Upper lobe of right lung (tissue), 1 donor: ENCODE data around the gene RBM39. TPM values are rescaled to one million over a fixed set of nuclear protein-coding genes. Genes with fewer than 3 reads are reported as not detected.
"Not testable (repeated sequence)": the region's sequence is repeated elsewhere in the genome, so short reads cannot be mapped to it uniquely, and the experiment has no call there.

ENCODE experiments used
- ATAC-seq: fragments of 200-7000 bp; cut with Tn5 transposase; one replicate; pipeline ENCODE4 v1.9.1; 2020; ENCODE audit warnings: mild to moderate bottlenecking, moderate library complexity
- DNase-seq: peaks from one replicate; pipeline ENCODE4 v3.0.0-alpha.2; 2020
- H3K27ac ChIP-seq: fragments of 200-600 bp; one replicate; pipeline ENCODE4 v1.8.0; 2022
- H3K27me3 ChIP-seq: fragments of 200-600 bp; one replicate; pipeline ENCODE4 v1.8.0; 2022; ENCODE audit warnings: mild to moderate bottlenecking
- H3K36me3 ChIP-seq: fragments of 200-600 bp; one replicate; pipeline ENCODE4 v1.8.0; 2022
- H3K4me1 ChIP-seq: fragments of 200-600 bp; one replicate; pipeline ENCODE4 v1.8.0; 2022
- H3K4me3 ChIP-seq: fragments of 200-600 bp; one replicate; pipeline ENCODE4 v1.8.0; 2022; ENCODE audit warnings: mild to moderate bottlenecking
- H3K9me3 ChIP-seq: fragments of 200-600 bp; one replicate; pipeline ENCODE4 v1.8.0; 2022
- CTCF ChIP-seq: fragments of 200-600 bp; IDR thresholded peaks from one replicate; pipeline ENCODE4 v1.8.0; 2022; ENCODE audit warnings: antibody characterized with exemption
- intact Hi-C: fragments of 100-400 bp; cut with DNase I; formaldehyde crosslinking; loops from one replicate; pipeline ENCODE4 v1.11.0; 2022
- total RNA-seq: library from RNA; stranded (reverse); fragmentation: NEBNext Ultra II Directional; extraction: Animal tissue kit (Norgen Biotek cat#: 25700); gene quantifications from one replicate; pipeline ENCODE4 v1.2.1, GENCODE V29; 2021
- donor health status: DM: no; HTN: yes; CAD: no; lungs with severe emphysema.

RBM39 gene
- total RNA-seq, 1 donor from 2014 or later: 298 TPM

- peaks cover 51% of the 10 kb centered on the region for H3K36me3 ChIP-seq
- ATAC-seq: not testable (repeated sequence)
- peak; percentile 19 for TF ChIP-seq CTCF
Observed at GRCh38 chr20:35686872-35687271, 55.2 kb downstream of the RBM39 start.

GRCh38 chr20:35685368-35685767 is 56.7 kb downstream of the RBM39 start:
- ATAC-seq, H3K4me3 ChIP-seq: not testable (repeated sequence)
- peaks cover 44% of the 10 kb centered on the region for H3K36me3 ChIP-seq

More at GRCh38 chr20:35686872-35687271, 55.2 kb downstream of the RBM39 start:
- H3K9me3 ChIP-seq, H3K27ac ChIP-seq, intact Hi-C loops, H3K4me1 ChIP-seq, H3K4me3 ChIP-seq, H3K27me3 ChIP-seq: not testable (repeated sequence)
- peak; percentile 33 for DNase-seq

GRCh38 chr20:35681960-35682359 is 60.1 kb downstream of the RBM39 start:
- Histone ChIP-seq H3K36me3 (peaks cover 30% of the 10 kb centered on the region), H3K27ac (no peak overlapping the region), H3K27me3 (no peaks in the 10 kb centered on the region), H3K9me3 (no peaks in the 10 kb centered on the region), H3K4me3 (no peak overlapping the region), H3K4me1 (no peaks in the 10 kb centered on the region)
- no peak for ATAC-seq
- intact Hi-C loops: no loop called here
- DNase-seq: no peak
- no peak for TF ChIP-seq CTCF

More at GRCh38 chr20:35685368-35685767, 56.7 kb downstream of the RBM39 start:
- H3K27ac ChIP-seq, H3K27me3 ChIP-seq, H3K4me1 ChIP-seq, H3K9me3 ChIP-seq, intact Hi-C loops: not testable (repeated sequence)
- DNase-seq: peak; percentile 28

GRCh38 chr20:35680452-35681183 is 61.4 kb downstream of the RBM39 start:
- no peak for TF ChIP-seq CTCF
- H3K27me3 ChIP-seq: no peaks in the 10 kb centered on the region
- H3K4me3 ChIP-seq: no peak overlapping the region
- peaks cover 27% of the 10 kb centered on the region for H3K36me3 ChIP-seq
- H3K9me3 ChIP-seq: no peaks in the 10 kb centered on the region
- no peak for DNase-seq
- no peaks in the 10 kb centered on the region for H3K4me1 ChIP-seq
- ATAC-seq: peak; percentile 70
- no peak overlapping the region for H3K27ac ChIP-seq
- intact Hi-C loops: no loop called here

- ATAC-seq (no peak), DNase-seq (no peak)
- no peaks in the 10 kb centered on the region for H3K27me3 ChIP-seq
- H3K9me3 ChIP-seq: no peaks in the 10 kb centered on the region
- intact Hi-C loops: no loop called here
- TF ChIP-seq CTCF: no peak
- H3K36me3 ChIP-seq: peaks cover 67% of the 10 kb centered on the region
- H3K4me3 ChIP-seq: no peak overlapping the region
- H3K27ac ChIP-seq: no peak overlapping the region
- H3K4me1 ChIP-seq: no peaks in the 10 kb centered on the region
Observed at GRCh38 chr20:35674921-35675320, 67.1 kb downstream of the RBM39 start.

- Histone ChIP-seq H3K4me1 (no peaks in the 10 kb centered on the region), H3K27me3 (no peaks in the 10 kb centered on the region), H3K27ac (no peak overlapping the region), H3K36me3 (peaks cover 75% of the 10 kb centered on the region), H3K4me3 (no peak overlapping the region), H3K9me3 (no peaks in the 10 kb centered on the region)
- DNase-seq (no peak), ATAC-seq (no peak)
- intact Hi-C loops: no loop called here
- TF ChIP-seq CTCF: no peak
Observed at GRCh38 chr20:35673884-35674283, 68.2 kb downstream of the RBM39 start.
